GM21737 (cell line): ENCODE measurements around the gene ZFYVE28.

Experiments used
- ATAC-seq: cut with Tn5 transposase; IDR thresholded peaks from one replicate; pipeline ENCODE4 v1.9.1; 2021; ENCODE audit warnings: mild to moderate bottlenecking, moderate library complexity; ENCODE audit not compliant: unreplicated experiment

Gene ZFYVE28

GRCh38 chr4:2356123-2357069 is 62.0 kb downstream of the ZFYVE28 start:
- ATAC-seq = no peak

- no peak for ATAC-seq
Observed at GRCh38 chr4:2354760-2355159, 63.7 kb downstream of the ZFYVE28 start.

- no peak for ATAC-seq
Observed at GRCh38 chr4:2354118-2354517, 64.3 kb downstream of the ZFYVE28 start.

GRCh38 chr4:2353222-2354107 is 65.0 kb downstream of the ZFYVE28 start:
- ATAC-seq = no peak

GRCh38 chr4:2352729-2353221 is 65.7 kb downstream of the ZFYVE28 start:
- ATAC-seq = no peak

GRCh38 chr4:2352171-2352570 is 66.3 kb downstream of the ZFYVE28 start:
- ATAC-seq = no peak

- ATAC-seq = no peak
Observed at GRCh38 chr4:2350982-2351381, 67.5 kb downstream of the ZFYVE28 start.

GRCh38 chr4:2348786-2349185 is 69.7 kb downstream of the ZFYVE28 start:
- ATAC-seq = no peak

- ATAC-seq = no peak
Observed at GRCh38 chr4:2347190-2347589, 71.3 kb downstream of the ZFYVE28 start.

- no peak for ATAC-seq
Observed at GRCh38 chr4:2343476-2343875, 75.0 kb downstream of the ZFYVE28 start.

- ATAC-seq = no peak
Observed at GRCh38 chr4:2341911-2342652, 76.4 kb downstream of the ZFYVE28 start.

GRCh38 chr4:2341261-2341841 is 77.1 kb downstream of the ZFYVE28 start:
- ATAC-seq = no peak

GRCh38 chr4:2340272-2341061 is 78.0 kb downstream of the ZFYVE28 start:
- ATAC-seq = no peak

- no peak for ATAC-seq
Observed at GRCh38 chr4:2339458-2340271, 78.8 kb downstream of the ZFYVE28 start.

GRCh38 chr4:2338754-2339457 is 79.5 kb downstream of the ZFYVE28 start:
- no peak for ATAC-seq

GRCh38 chr4:2337896-2338295 is 80.5 kb downstream of the ZFYVE28 start:
- no peak for ATAC-seq

GRCh38 chr4:2337131-2337723 is 81.2 kb downstream of the ZFYVE28 start:
- no peak for ATAC-seq

GRCh38 chr4:2336659-2337058 is 81.8 kb downstream of the ZFYVE28 start:
- ATAC-seq = no peak
